Ovary (tissue), 3 donors: ENCODE results near the gene FAM219A.

Experiments
- POLR2A ChIP-seq: fragments of 450-650 bp; IDR thresholded peaks from one replicate; pipeline ENCODE4 v1.6.1; 2017; ENCODE audit warnings: antibody characterized with exemption, mild to moderate bottlenecking, moderate library complexity
- TF ChIP-seq, protein P1 (sequence below), 3 donors: fragments of 450-650 bp in 2 of 3; fragments of 200-600 bp in 1 of 3; IDR thresholded peaks; one replicate each; pipeline versions ENCODE4 v1.5.1 to v1.8.0; 2016 to 2022; ENCODE audit warnings: antibody characterized with exemption in 3 of 3, mild to moderate bottlenecking in 1 of 3
- donor health status: DM: no; HTN: no; CAD: no.

DNA sequence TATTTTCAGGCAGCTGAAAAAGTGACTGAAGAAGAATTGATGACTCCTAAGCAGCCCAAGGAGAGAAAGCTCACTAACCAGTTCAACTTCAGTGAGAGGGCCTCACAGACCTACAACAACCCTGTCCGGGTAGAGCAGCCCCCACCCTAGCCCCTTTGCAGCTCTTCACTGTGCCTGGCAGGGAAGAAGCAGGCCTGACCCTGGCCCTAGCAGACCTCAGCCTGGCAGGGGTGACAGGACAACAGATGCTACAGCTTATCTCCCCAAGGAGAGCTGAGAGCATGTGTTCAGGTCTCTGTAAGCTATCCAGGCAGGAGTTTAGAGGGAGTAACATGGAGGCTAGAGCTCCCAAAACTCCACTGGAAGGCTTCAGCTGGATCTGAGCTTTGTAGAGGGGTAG lies 32.0 kb upstream of the FAM219A start:
- TF ChIP-seq, protein P1, sequence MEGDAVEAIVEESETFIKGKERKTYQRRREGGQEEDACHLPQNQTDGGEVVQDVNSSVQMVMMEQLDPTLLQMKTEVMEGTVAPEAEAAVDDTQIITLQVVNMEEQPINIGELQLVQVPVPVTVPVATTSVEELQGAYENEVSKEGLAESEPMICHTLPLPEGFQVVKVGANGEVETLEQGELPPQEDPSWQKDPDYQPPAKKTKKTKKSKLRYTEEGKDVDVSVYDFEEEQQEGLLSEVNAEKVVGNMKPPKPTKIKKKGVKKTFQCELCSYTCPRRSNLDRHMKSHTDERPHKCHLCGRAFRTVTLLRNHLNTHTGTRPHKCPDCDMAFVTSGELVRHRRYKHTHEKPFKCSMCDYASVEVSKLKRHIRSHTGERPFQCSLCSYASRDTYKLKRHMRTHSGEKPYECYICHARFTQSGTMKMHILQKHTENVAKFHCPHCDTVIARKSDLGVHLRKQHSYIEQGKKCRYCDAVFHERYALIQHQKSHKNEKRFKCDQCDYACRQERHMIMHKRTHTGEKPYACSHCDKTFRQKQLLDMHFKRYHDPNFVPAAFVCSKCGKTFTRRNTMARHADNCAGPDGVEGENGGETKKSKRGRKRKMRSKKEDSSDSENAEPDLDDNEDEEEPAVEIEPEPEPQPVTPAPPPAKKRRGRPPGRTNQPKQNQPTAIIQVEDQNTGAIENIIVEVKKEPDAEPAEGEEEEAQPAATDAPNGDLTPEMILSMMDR (IDR thresholded peaks at IDR 0.05): no peak
- no peak for TF ChIP-seq POLR2A
